Right lobe of liver (tissue), 4 donors: Measurements from ENCODE around the gene ZNF320.

ENCODE experiments used
- POLR2A ChIP-seq: fragments of 450-650 bp; IDR thresholded peaks from one replicate; pipeline ENCODE4 v1.6.1; 2017; ENCODE audit warnings: antibody characterized with exemption, mild to moderate bottlenecking
- TF ChIP-seq, protein P1 (sequence below), 4 donors: fragments of 200-600 bp in 3 of 4; fragments of 450-650 bp in 1 of 4; IDR thresholded peaks; one replicate each; pipeline versions ENCODE4 v1.5.1 to v1.8.0; 2016 to 2022; ENCODE audit warnings: antibody characterized with exemption in 4 of 4, mild to moderate bottlenecking in 2 of 4
- donor health status: DM: no; HTN: no; CAD: no.
- donor health status: DM: no; HTN: no; CAD: no.
- donor health status: DM: no; HTN: yes; CAD: no.

DNA sequence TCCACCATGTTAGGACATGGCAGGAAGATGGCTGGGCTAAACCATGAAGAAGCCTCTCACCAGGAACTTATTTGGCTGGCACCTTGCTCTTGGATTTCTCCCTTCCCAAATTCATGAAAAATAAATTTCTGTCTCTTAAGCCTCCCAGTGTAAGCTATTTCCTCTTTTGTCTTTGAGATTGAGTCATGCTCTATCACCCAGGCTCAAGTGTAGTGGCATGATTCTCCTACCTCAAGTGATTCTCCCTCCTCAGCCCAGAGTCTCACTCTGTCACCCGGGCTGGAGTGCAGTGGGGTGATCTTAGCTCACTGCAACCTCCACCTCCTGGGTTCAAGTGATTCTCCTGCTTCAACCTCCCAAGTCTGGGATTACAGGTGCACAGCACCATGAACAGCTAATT is 13.2 kb upstream of the ZNF320 start:
- TF ChIP-seq, protein P1, sequence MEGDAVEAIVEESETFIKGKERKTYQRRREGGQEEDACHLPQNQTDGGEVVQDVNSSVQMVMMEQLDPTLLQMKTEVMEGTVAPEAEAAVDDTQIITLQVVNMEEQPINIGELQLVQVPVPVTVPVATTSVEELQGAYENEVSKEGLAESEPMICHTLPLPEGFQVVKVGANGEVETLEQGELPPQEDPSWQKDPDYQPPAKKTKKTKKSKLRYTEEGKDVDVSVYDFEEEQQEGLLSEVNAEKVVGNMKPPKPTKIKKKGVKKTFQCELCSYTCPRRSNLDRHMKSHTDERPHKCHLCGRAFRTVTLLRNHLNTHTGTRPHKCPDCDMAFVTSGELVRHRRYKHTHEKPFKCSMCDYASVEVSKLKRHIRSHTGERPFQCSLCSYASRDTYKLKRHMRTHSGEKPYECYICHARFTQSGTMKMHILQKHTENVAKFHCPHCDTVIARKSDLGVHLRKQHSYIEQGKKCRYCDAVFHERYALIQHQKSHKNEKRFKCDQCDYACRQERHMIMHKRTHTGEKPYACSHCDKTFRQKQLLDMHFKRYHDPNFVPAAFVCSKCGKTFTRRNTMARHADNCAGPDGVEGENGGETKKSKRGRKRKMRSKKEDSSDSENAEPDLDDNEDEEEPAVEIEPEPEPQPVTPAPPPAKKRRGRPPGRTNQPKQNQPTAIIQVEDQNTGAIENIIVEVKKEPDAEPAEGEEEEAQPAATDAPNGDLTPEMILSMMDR (IDR thresholded peaks at IDR 0.05), result no peak
- TF ChIP-seq POLR2A, result no peak
